CD8-positive, alpha-beta memory T cell (primary cell): ENCODE measurements around the gene KANK4. TPM values are rescaled to one million over a fixed set of nuclear protein-coding genes. Genes with fewer than 3 reads are reported as not detected.

Experiments used
- CTCF ChIA-PET: fragments of 350-600 bp; sonication (Branson Sonifier 250); formaldehyde crosslinking; loops from one replicate; lab custom pipeline; 2021; ENCODE audit warnings: antibody characterized with exemption; lab: Charles Lee
- POLR2A ChIA-PET: fragments of 350-600 bp; sonication (Branson Sonifier 250); formaldehyde crosslinking; loops from one replicate; lab custom pipeline; 2021; ENCODE audit warnings: antibody characterized with exemption; lab: Charles Lee
- DNase-seq, 5 donors: peaks; one replicate each; pipeline versions ENCODE4 v3.0.0 to v3.0.0-alpha.2; 2020 to 2022; ENCODE audit warnings: mixed read lengths in 1 of 5
- H3K27ac ChIP-seq: one replicate; pipeline ENCODE4 v1.7.0; 2013; ENCODE audit warnings: low read depth, mild to moderate bottlenecking, low read length, moderate library complexity
- H3K27me3 ChIP-seq: 2 replicates; pipeline ENCODE4 v1.7.0; 2013; ENCODE audit warnings: low read length, mild to moderate bottlenecking; ENCODE audit not compliant: insufficient read depth, poor library complexity, severe bottlenecking
- H3K36me3 ChIP-seq: 2 replicates; pipeline ENCODE4 v1.7.0; 2013; ENCODE audit warnings: mild to moderate bottlenecking, low read length, moderate library complexity; ENCODE audit not compliant: insufficient read depth
- H3K4me1 ChIP-seq: 2 replicates; pipeline ENCODE4 v1.7.0; 2013; ENCODE audit warnings: mild to moderate bottlenecking, low read length, moderate library complexity; ENCODE audit not compliant: insufficient read depth
- H3K4me3 ChIP-seq: 2 replicates; pipeline ENCODE4 v1.7.0; 2013; ENCODE audit warnings: mild to moderate bottlenecking, low read length
- H3K9me3 ChIP-seq: 2 replicates; pipeline ENCODE4 v1.7.0; 2013; ENCODE audit warnings: mild to moderate bottlenecking, low read length
- H3K27ac Mint-ChIP-seq, 8 donors: one replicate each; pipeline ENCODE4 v1.8.0; 2020 to 2021; ENCODE audit warnings: mixed read lengths in 8 of 8, mild to moderate bottlenecking in 6 of 8, inconsistent platforms in 3 of 8, moderate library complexity in 3 of 8
- H3K27me3 Mint-ChIP-seq, 2 donors: one replicate each; pipeline ENCODE4 v1.8.0; 2020 to 2021; ENCODE audit warnings: mixed read lengths in 2 of 2, mild to moderate bottlenecking in 1 of 2, moderate library complexity in 1 of 2
- H3K36me3 Mint-ChIP-seq, 3 donors: one replicate each; pipeline ENCODE4 v1.8.0; 2020 to 2021; ENCODE audit warnings: mixed read lengths in 3 of 3, inconsistent platforms in 1 of 3, mild to moderate bottlenecking in 1 of 3
- H3K4me1 Mint-ChIP-seq, 3 donors: one replicate each; pipeline ENCODE4 v1.8.0; 2020 to 2021; ENCODE audit warnings: mixed read lengths in 3 of 3, inconsistent platforms in 1 of 3, mild to moderate bottlenecking in 1 of 3
- H3K4me3 Mint-ChIP-seq, 7 donors: one replicate each; pipeline ENCODE4 v1.8.0; 2020 to 2021; ENCODE audit warnings: mixed read lengths in 7 of 7, mild to moderate bottlenecking in 6 of 7, moderate library complexity in 4 of 7, inconsistent platforms in 2 of 7
- H3K9me3 Mint-ChIP-seq, 5 donors: one replicate each; pipeline ENCODE4 v1.8.0; 2020 to 2022; ENCODE audit warnings: mixed read lengths in 5 of 5, mild to moderate bottlenecking in 3 of 5, moderate library complexity in 2 of 5, inconsistent platforms in 1 of 5
- polyA plus RNA-seq: library from polyadenylated mRNA; unstranded; fragments of 300-500 nt; fragmentation: Illumina TruSeq; gene quantifications from one replicate; pipeline ENCODE4 v1.2.3, GENCODE V29; 2021
- total RNA-seq, 2 experiments: library from RNA; stranded (reverse); gene quantifications; one replicate each; pipeline ENCODE4 v1.2.3, GENCODE V29; 2021

The KANK4 gene
- total and polyA plus RNA-seq, 3 experiments from 2014 or later: not detected

- CTCF ChIA-PET: no interaction called here
- POLR2A ChIA-PET: no interaction called here
- no peaks in the 10 kb centered on the region for H3K9me3 Mint-ChIP-seq
Measured at GRCh38 chr1:62358665-62359373, 39.6 kb upstream of the KANK4 start.

GRCh38 chr1:62357916-62358315 lies 38.7 kb upstream of the KANK4 start:
- Histone ChIP-seq H3K4me3 (no peak overlapping the region), H3K4me1 (no peaks in the 10 kb centered on the region), H3K9me3 (no peaks in the 10 kb centered on the region), H3K27me3 (no peaks in the 10 kb centered on the region), H3K27ac (no peak overlapping the region), H3K36me3 (no peaks in the 10 kb centered on the region)
- DNase-seq: no peak
- POLR2A ChIA-PET: no interaction called here
- Mint-ChIP-seq H3K36me3 (no peaks in the 10 kb centered on the region), H3K27me3 (peaks cover 2 to 11% of the 10 kb centered on the region in 2 donors), H3K27ac (no peak overlapping the region), H3K4me3 (no peak overlapping the region), H3K4me1 (no peaks in the 10 kb centered on the region), H3K9me3 (no peaks in the 10 kb centered on the region)
- CTCF ChIA-PET: no interaction called here

More at GRCh38 chr1:62358665-62359373, 39.6 kb upstream of the KANK4 start:
- Mint-ChIP-seq H3K27ac (peak overlapping the region in 1 of 8 donors; percentile 52), H3K4me3 (no peak overlapping the region), H3K36me3 (no peaks in the 10 kb centered on the region), H3K27me3 (peaks cover 2 to 6% of the 10 kb centered on the region in 2 donors), H3K4me1 (no peaks in the 10 kb centered on the region)
- H3K27ac ChIP-seq: no peak overlapping the region
- no peaks in the 10 kb centered on the region for H3K36me3 ChIP-seq
- no peak overlapping the region for H3K4me3 ChIP-seq
- no peaks in the 10 kb centered on the region for H3K4me1 ChIP-seq
- no peaks in the 10 kb centered on the region for H3K27me3 ChIP-seq
- no peak for DNase-seq
- H3K9me3 ChIP-seq: no peaks in the 10 kb centered on the region

- H3K4me1 ChIP-seq: no peaks in the 10 kb centered on the region
- Mint-ChIP-seq H3K4me1 (no peaks in the 10 kb centered on the region), H3K4me3 (no peak overlapping the region), H3K27ac (no peak overlapping the region), H3K27me3 (peaks cover 4 to 12% of the 10 kb centered on the region in 2 donors), H3K36me3 (no peaks in the 10 kb centered on the region), H3K9me3 (no peaks in the 10 kb centered on the region)
- no peaks in the 10 kb centered on the region for H3K36me3 ChIP-seq
- CTCF ChIA-PET: no interaction called here
- H3K27me3 ChIP-seq: no peaks in the 10 kb centered on the region
- no peak overlapping the region for H3K4me3 ChIP-seq
- no peak overlapping the region for H3K27ac ChIP-seq
- POLR2A ChIA-PET: no interaction called here
- DNase-seq: no peak
- H3K9me3 ChIP-seq: no peaks in the 10 kb centered on the region
Measured at GRCh38 chr1:62356257-62356835, 37.1 kb upstream of the KANK4 start.

GRCh38 chr1:62355095-62355494 lies 35.9 kb upstream of the KANK4 start:
- Histone ChIP-seq H3K9me3 (no peaks in the 10 kb centered on the region), H3K4me3 (no peak overlapping the region), H3K27me3 (no peaks in the 10 kb centered on the region), H3K27ac (no peak overlapping the region), H3K4me1 (no peaks in the 10 kb centered on the region), H3K36me3 (no peaks in the 10 kb centered on the region)
- POLR2A ChIA-PET: no interaction called here
- CTCF ChIA-PET: no interaction called here
- no peaks in the 10 kb centered on the region for H3K36me3 Mint-ChIP-seq
- no peaks in the 10 kb centered on the region for H3K4me1 Mint-ChIP-seq
- no peak overlapping the region for H3K27ac Mint-ChIP-seq
- H3K4me3 Mint-ChIP-seq: no peak overlapping the region
- H3K9me3 Mint-ChIP-seq: no peaks in the 10 kb centered on the region
- DNase-seq: no peak
- peaks cover 4 to 12% of the 10 kb centered on the region in 2 donors for H3K27me3 Mint-ChIP-seq

- no peaks in the 10 kb centered on the region for H3K9me3 ChIP-seq
- H3K4me3 ChIP-seq: no peak overlapping the region
- no peaks in the 10 kb centered on the region for H3K4me1 Mint-ChIP-seq
- H3K4me3 Mint-ChIP-seq: no peak overlapping the region
- H3K36me3 ChIP-seq: no peaks in the 10 kb centered on the region
- H3K27me3 Mint-ChIP-seq: peaks cover 4 to 8% of the 10 kb centered on the region in 2 donors
- CTCF ChIA-PET: no interaction called here
- no peaks in the 10 kb centered on the region for H3K9me3 Mint-ChIP-seq
- no peak overlapping the region for H3K27ac ChIP-seq
- POLR2A ChIA-PET: no interaction called here
- no peak for DNase-seq
- no peaks in the 10 kb centered on the region for H3K27me3 ChIP-seq
- no peak overlapping the region for H3K27ac Mint-ChIP-seq
- no peaks in the 10 kb centered on the region for H3K36me3 Mint-ChIP-seq
- no peaks in the 10 kb centered on the region for H3K4me1 ChIP-seq
Measured at GRCh38 chr1:62353853-62354252, 34.6 kb upstream of the KANK4 start.

- H3K27me3 Mint-ChIP-seq: peaks cover 5 to 6% of the 10 kb centered on the region in 2 donors
- ChIA-PET POLR2A (no interaction called here), CTCF (no interaction called here)
- Histone ChIP-seq H3K9me3 (no peaks in the 10 kb centered on the region), H3K36me3 (no peaks in the 10 kb centered on the region), H3K4me1 (no peaks in the 10 kb centered on the region), H3K27me3 (no peaks in the 10 kb centered on the region), H3K27ac (no peak overlapping the region), H3K4me3 (no peak overlapping the region)
- DNase-seq: no peak
- no peaks in the 10 kb centered on the region for H3K36me3 Mint-ChIP-seq
- H3K27ac Mint-ChIP-seq: no peak overlapping the region
- no peak overlapping the region for H3K4me3 Mint-ChIP-seq
- no peaks in the 10 kb centered on the region for H3K9me3 Mint-ChIP-seq
- no peaks in the 10 kb centered on the region for H3K4me1 Mint-ChIP-seq
Measured at GRCh38 chr1:62352387-62352786, 33.2 kb upstream of the KANK4 start.

- Histone ChIP-seq H3K9me3 (no peaks in the 10 kb centered on the region), H3K4me3 (no peak overlapping the region), H3K27me3 (no peaks in the 10 kb centered on the region), H3K27ac (no peak overlapping the region), H3K4me1 (no peaks in the 10 kb centered on the region), H3K36me3 (no peaks in the 10 kb centered on the region)
- H3K27ac Mint-ChIP-seq: no peak overlapping the region
- no peak for DNase-seq
- ChIA-PET CTCF (no interaction called here), POLR2A (no interaction called here)
- H3K36me3 Mint-ChIP-seq: no peaks in the 10 kb centered on the region
- H3K27me3 Mint-ChIP-seq: peaks cover 5 to 11% of the 10 kb centered on the region in 2 donors
- no peaks in the 10 kb centered on the region for H3K9me3 Mint-ChIP-seq
- no peaks in the 10 kb centered on the region for H3K4me1 Mint-ChIP-seq
- no peak overlapping the region for H3K4me3 Mint-ChIP-seq
Measured at GRCh38 chr1:62349470-62350233, 30.4 kb upstream of the KANK4 start.

GRCh38 chr1:62346886-62347285 lies 27.7 kb upstream of the KANK4 start:
- no peaks in the 10 kb centered on the region for H3K9me3 ChIP-seq
- no peaks in the 10 kb centered on the region for H3K4me1 ChIP-seq
- ChIA-PET CTCF (no interaction called here), POLR2A (no interaction called here)
- no peak overlapping the region for H3K27ac ChIP-seq
- no peak overlapping the region for H3K4me3 ChIP-seq
- Mint-ChIP-seq H3K4me1 (no peaks in the 10 kb centered on the region), H3K36me3 (no peaks in the 10 kb centered on the region), H3K27ac (no peak overlapping the region), H3K4me3 (no peak overlapping the region), H3K9me3 (no peaks in the 10 kb centered on the region), H3K27me3 (peaks cover 2 to 9% of the 10 kb centered on the region in 2 donors)
- no peaks in the 10 kb centered on the region for H3K27me3 ChIP-seq
- no peaks in the 10 kb centered on the region for H3K36me3 ChIP-seq
- no peak for DNase-seq
